ENCODE measurements around the gene DLG2. TPM values are rescaled to one million over a fixed set of nuclear protein-coding genes. Genes with fewer than 3 reads are reported as not detected.

The DLG2 gene
- total RNA-seq, 1 donor from 2014 or later = 1.8 TPM

DNA sequence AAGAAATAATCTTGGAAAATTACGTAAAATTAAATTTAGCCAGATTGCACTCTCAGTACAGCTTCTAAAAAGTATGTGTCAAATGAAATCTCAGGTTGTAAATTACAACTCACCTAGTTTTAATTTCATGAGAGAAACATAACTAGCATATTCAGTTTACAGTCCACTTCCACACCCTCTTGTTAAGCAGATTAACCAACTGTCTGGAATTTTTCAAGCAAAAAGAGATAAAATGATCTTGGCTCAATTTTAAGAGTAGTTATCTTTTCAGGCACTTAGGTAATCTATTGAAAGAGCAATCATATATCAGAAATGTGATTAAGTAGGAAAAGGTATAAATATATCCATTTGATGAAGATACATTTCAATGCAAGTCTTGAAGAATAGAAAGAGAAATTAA lies 1412.6 kb downstream of the DLG2 start:
- H3K4me2 ChIP-seq (ENCODE audit: low read length) = no peak overlapping the region
- no peaks in the 10 kb centered on the region for H3K36me3 ChIP-seq (ENCODE audit: insufficient read depth, low read length)
- no peak for FAIRE-seq
- no peaks in the 10 kb centered on the region for H3K4me1 ChIP-seq (ENCODE audit: insufficient read depth, low read length)
- no peak overlapping the region for H2AFZ ChIP-seq (ENCODE audit: low read depth, low read length)
- no peak overlapping the region for H3K9ac ChIP-seq (ENCODE audit: low read length)
- H4K20me1 ChIP-seq (ENCODE audit: insufficient read depth, low read length) = no peaks in the 10 kb centered on the region
- H3K27ac Mint-ChIP-seq (ENCODE audit: unreplicated experiment) = no peak overlapping the region
- H3K4me3 ChIP-seq (ENCODE audit: insufficient read depth, low read depth, low read length) = no peak overlapping the region
- no peaks in the 10 kb centered on the region for H3K36me3 Mint-ChIP-seq (ENCODE audit: low read depth, unreplicated experiment)
- TF ChIP-seq, protein P1, sequence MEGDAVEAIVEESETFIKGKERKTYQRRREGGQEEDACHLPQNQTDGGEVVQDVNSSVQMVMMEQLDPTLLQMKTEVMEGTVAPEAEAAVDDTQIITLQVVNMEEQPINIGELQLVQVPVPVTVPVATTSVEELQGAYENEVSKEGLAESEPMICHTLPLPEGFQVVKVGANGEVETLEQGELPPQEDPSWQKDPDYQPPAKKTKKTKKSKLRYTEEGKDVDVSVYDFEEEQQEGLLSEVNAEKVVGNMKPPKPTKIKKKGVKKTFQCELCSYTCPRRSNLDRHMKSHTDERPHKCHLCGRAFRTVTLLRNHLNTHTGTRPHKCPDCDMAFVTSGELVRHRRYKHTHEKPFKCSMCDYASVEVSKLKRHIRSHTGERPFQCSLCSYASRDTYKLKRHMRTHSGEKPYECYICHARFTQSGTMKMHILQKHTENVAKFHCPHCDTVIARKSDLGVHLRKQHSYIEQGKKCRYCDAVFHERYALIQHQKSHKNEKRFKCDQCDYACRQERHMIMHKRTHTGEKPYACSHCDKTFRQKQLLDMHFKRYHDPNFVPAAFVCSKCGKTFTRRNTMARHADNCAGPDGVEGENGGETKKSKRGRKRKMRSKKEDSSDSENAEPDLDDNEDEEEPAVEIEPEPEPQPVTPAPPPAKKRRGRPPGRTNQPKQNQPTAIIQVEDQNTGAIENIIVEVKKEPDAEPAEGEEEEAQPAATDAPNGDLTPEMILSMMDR (IDR thresholded peaks at IDR 0.05; ENCODE audit: insufficient read depth, low read depth, low read length) = no peak
- TF ChIP-seq EZH2 (IDR thresholded peaks at IDR 0.05; ENCODE audit: insufficient read depth, low read length) = no peak
- H3K4me3 Mint-ChIP-seq (ENCODE audit: unreplicated experiment) = no peak overlapping the region
- no peaks in the 10 kb centered on the region for H3K27me3 ChIP-seq (ENCODE audit: insufficient read depth, low read length)
- no peaks in the 10 kb centered on the region for H3K9me3 ChIP-seq (ENCODE audit: insufficient read depth, low read depth, low read length)
- H3K9me3 Mint-ChIP-seq (ENCODE audit: unreplicated experiment) = no peaks in the 10 kb centered on the region
- H3K79me2 ChIP-seq (ENCODE audit: insufficient read depth, low read length) = no peaks in the 10 kb centered on the region
- DNase-seq (ENCODE audit: low read depth) = no peak
- no peaks in the 10 kb centered on the region for H3K27me3 Mint-ChIP-seq (ENCODE audit: low read depth, unreplicated experiment)
- no peak overlapping the region for H3K27ac ChIP-seq (ENCODE audit: low read depth, low read length)
- H3K4me1 Mint-ChIP-seq (ENCODE audit: low read depth, unreplicated experiment) = peaks cover 3% of the 10 kb centered on the region

DNA sequence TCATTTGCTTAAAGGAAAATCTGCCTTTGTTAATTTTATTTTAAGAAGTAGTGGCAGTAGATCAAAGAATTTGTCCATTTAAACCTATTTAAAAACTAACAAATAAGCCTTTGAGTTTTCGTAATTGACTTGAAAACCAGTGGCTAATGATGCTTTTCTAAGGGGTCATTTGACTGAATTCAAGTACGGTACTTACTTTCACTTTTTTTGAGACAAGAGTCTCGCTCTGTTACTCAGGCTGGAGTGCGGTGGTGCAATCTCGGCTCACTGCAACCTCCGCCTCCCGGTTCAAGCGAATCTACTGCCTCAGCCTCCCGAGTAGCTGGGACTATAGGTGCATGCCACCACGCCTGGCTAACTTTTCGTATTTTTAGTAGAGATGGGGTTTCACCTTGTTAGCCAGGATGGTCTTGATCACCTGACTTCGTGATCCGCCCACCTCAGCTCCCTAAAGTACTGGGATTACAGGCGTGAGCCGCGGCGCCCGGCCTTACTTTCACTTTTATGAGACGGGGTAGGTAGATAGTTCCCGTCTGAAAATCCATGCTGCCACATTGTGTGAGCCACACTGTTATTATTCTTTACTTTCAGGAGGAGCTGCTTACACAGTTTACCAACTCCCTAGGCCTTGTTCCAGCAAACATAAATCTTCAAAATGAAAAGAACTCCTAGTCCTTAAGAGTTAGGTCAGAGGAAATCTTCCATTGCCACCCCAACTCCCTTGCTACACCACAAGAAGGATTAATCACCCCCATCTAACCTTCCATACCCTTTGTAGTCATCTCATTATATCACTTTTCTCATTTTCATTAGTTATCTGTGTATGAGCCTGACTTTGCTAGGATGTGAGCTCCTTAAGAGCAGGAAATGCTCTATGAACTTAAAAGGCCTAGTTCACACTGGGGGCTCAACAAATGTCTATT lies 1414.4 kb downstream of the DLG2 start:
- Mint-ChIP-seq H3K36me3 (ENCODE audit: low read depth, unreplicated experiment) (no peaks in the 10 kb centered on the region), H3K27me3 (ENCODE audit: low read depth, unreplicated experiment) (no peaks in the 10 kb centered on the region), H3K27ac (ENCODE audit: unreplicated experiment) (no peak overlapping the region), H3K4me3 (ENCODE audit: unreplicated experiment) (no peak overlapping the region), H3K4me1 (ENCODE audit: low read depth, unreplicated experiment) (no peaks in the 10 kb centered on the region), H3K9me3 (ENCODE audit: unreplicated experiment) (no peaks in the 10 kb centered on the region)
- DNase-seq (ENCODE audit: low read depth) (no peak), FAIRE-seq (no peak)
- no peak for TF ChIP-seq EZH2 (IDR thresholded peaks at IDR 0.05; ENCODE audit: insufficient read depth, low read length)
- TF ChIP-seq, protein P1 (IDR thresholded peaks at IDR 0.05; ENCODE audit: insufficient read depth, low read depth, low read length) = no peak
- H3K27me3 ChIP-seq (ENCODE audit: insufficient read depth, low read length) = no peaks in the 10 kb centered on the region
- H3K36me3 ChIP-seq (ENCODE audit: insufficient read depth, low read length) = no peaks in the 10 kb centered on the region
- no peaks in the 10 kb centered on the region for H3K4me1 ChIP-seq (ENCODE audit: insufficient read depth, low read length)
- H3K9ac ChIP-seq (ENCODE audit: low read length) = no peak overlapping the region
- H3K27ac ChIP-seq (ENCODE audit: low read depth, low read length) = no peak overlapping the region
- no peaks in the 10 kb centered on the region for H3K79me2 ChIP-seq (ENCODE audit: insufficient read depth, low read length)
- no peak overlapping the region for H2AFZ ChIP-seq (ENCODE audit: low read depth, low read length)
- H3K9me3 ChIP-seq (ENCODE audit: insufficient read depth, low read depth, low read length) = no peaks in the 10 kb centered on the region
- no peaks in the 10 kb centered on the region for H4K20me1 ChIP-seq (ENCODE audit: insufficient read depth, low read length)
- no peak overlapping the region for H3K4me2 ChIP-seq (ENCODE audit: low read length)
- no peak overlapping the region for H3K4me3 ChIP-seq (ENCODE audit: insufficient read depth, low read depth, low read length)

DNA sequence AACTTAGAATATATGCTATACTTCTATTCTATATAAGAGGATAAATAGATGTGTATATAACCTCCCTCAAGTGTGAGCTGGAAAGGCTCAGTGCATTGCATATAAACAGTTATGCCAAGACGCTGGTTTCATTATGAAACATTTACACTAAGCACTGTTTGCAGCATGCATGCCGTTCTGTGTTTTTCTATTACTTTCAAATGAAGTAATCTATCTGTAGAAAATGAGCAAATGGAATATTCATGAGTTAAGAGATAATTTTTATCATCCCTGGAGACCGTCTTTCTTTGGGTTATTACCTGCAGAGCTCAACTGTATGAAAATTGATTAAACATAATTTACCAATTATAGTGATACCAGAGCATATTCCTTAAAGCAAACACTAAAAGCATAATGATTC lies 1415.2 kb downstream of the DLG2 start:
- H3K79me2 ChIP-seq (ENCODE audit: insufficient read depth, low read length) = no peaks in the 10 kb centered on the region
- Mint-ChIP-seq H3K27me3 (ENCODE audit: low read depth, unreplicated experiment) (no peaks in the 10 kb centered on the region), H3K27ac (ENCODE audit: unreplicated experiment) (no peak overlapping the region), H3K4me1 (ENCODE audit: low read depth, unreplicated experiment) (no peaks in the 10 kb centered on the region), H3K9me3 (ENCODE audit: unreplicated experiment) (no peaks in the 10 kb centered on the region), H3K4me3 (ENCODE audit: unreplicated experiment) (no peak overlapping the region), H3K36me3 (ENCODE audit: low read depth, unreplicated experiment) (no peaks in the 10 kb centered on the region)
- no peak overlapping the region for H3K27ac ChIP-seq (ENCODE audit: low read depth, low read length)
- no peaks in the 10 kb centered on the region for H3K36me3 ChIP-seq (ENCODE audit: insufficient read depth, low read length)
- H3K4me3 ChIP-seq (ENCODE audit: insufficient read depth, low read depth, low read length) = no peak overlapping the region
- FAIRE-seq (no peak), DNase-seq (ENCODE audit: low read depth) (no peak)
- no peaks in the 10 kb centered on the region for H3K27me3 ChIP-seq (ENCODE audit: insufficient read depth, low read length)
- H3K9ac ChIP-seq (ENCODE audit: low read length) = no peak overlapping the region
- H3K9me3 ChIP-seq (ENCODE audit: insufficient read depth, low read depth, low read length) = no peaks in the 10 kb centered on the region
- TF ChIP-seq EZH2 (IDR thresholded peaks at IDR 0.05; ENCODE audit: insufficient read depth, low read length) = no peak
- TF ChIP-seq, protein P1 (IDR thresholded peaks at IDR 0.05; ENCODE audit: insufficient read depth, low read depth, low read length) = no peak
- H4K20me1 ChIP-seq (ENCODE audit: insufficient read depth, low read length) = no peaks in the 10 kb centered on the region
- H3K4me2 ChIP-seq (ENCODE audit: low read length) = no peak overlapping the region
- no peaks in the 10 kb centered on the region for H3K4me1 ChIP-seq (ENCODE audit: insufficient read depth, low read length)
- H2AFZ ChIP-seq (ENCODE audit: low read depth, low read length) = no peak overlapping the region
